ENCODE measurements around the gene CDH1.
"Not testable (repeated sequence)": the region's sequence is repeated elsewhere in the genome, so short reads cannot be mapped to it uniquely, and the experiment has no call there.

CDH1 gene

DNA sequence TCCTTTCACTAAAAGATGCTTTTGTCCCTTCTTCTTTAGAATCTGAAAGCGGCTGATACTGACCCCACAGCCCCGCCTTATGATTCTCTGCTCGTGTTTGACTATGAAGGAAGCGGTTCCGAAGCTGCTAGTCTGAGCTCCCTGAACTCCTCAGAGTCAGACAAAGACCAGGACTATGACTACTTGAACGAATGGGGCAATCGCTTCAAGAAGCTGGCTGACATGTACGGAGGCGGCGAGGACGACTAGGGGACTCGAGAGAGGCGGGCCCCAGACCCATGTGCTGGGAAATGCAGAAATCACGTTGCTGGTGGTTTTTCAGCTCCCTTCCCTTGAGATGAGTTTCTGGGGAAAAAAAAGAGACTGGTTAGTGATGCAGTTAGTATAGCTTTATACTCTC is 96.2 kb downstream of the CDH1 start:
- H3K4me3 ChIP-seq (ENCODE audit: low read depth, low read length), result no peak overlapping the region
- TF ChIP-seq, protein P1, sequence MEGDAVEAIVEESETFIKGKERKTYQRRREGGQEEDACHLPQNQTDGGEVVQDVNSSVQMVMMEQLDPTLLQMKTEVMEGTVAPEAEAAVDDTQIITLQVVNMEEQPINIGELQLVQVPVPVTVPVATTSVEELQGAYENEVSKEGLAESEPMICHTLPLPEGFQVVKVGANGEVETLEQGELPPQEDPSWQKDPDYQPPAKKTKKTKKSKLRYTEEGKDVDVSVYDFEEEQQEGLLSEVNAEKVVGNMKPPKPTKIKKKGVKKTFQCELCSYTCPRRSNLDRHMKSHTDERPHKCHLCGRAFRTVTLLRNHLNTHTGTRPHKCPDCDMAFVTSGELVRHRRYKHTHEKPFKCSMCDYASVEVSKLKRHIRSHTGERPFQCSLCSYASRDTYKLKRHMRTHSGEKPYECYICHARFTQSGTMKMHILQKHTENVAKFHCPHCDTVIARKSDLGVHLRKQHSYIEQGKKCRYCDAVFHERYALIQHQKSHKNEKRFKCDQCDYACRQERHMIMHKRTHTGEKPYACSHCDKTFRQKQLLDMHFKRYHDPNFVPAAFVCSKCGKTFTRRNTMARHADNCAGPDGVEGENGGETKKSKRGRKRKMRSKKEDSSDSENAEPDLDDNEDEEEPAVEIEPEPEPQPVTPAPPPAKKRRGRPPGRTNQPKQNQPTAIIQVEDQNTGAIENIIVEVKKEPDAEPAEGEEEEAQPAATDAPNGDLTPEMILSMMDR (conservative IDR thresholded peaks at IDR 0.05; ENCODE audit: low read depth, low read length), result no peak
- no peak for DNase-seq (ENCODE audit: low read depth)

DNA sequence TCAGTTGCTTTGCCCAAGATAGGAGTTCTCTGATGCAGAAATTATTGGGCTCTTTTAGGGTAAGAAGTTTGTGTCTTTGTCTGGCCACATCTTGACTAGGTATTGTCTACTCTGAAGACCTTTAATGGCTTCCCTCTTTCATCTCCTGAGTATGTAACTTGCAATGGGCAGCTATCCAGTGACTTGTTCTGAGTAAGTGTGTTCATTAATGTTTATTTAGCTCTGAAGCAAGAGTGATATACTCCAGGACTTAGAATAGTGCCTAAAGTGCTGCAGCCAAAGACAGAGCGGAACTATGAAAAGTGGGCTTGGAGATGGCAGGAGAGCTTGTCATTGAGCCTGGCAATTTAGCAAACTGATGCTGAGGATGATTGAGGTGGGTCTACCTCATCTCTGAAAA is 97.5 kb downstream of the CDH1 start:
- DNase-seq (ENCODE audit: low read depth), result no peak
- TF ChIP-seq, protein P1 (conservative IDR thresholded peaks at IDR 0.05; ENCODE audit: low read depth, low read length), result no peak
- H3K4me3 ChIP-seq (ENCODE audit: low read depth, low read length), result no peak overlapping the region

DNA sequence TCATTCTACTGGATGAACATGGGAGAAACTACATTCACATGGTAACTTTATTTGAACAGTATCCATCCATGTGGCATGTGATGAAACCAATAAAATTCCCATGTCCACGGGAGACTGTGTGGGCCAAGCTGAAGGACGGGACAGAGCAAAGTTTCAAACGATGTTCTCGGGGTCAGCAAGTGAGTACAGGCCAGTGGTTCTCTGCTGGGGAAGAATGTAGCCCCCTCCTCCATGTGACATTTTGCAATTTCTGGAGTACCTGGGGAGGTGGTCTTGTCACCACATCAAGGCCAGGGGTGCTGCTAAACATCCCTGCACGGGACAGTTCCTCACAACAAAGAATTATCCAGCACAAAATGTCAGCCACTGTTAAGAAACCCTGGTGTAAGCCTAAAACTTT is 98.9 kb downstream of the CDH1 start:
- TF ChIP-seq, protein P1 (conservative IDR thresholded peaks at IDR 0.05; ENCODE audit: low read depth, low read length), result no peak
- no peak for DNase-seq (ENCODE audit: low read depth)
- H3K4me3 ChIP-seq (ENCODE audit: low read depth, low read length), result no peak overlapping the region

DNA sequence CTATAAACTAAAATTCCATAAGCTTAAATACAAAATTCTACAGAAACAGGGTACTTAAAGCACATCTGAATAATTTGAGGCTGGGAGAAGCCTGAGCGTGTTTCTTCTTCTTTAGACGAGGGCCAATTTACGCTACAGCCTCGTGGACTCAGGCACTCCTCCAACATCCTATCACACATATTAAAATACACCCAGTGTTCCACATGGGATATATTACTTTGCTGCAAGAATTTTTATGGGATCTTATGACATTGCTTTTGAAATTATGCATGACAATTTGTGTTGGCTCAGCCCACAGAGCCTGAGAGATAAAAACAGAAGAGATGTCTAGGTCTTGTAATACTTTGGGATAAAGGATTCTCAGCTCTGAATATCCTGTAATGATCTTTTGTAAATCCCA is 102.7 kb downstream of the CDH1 start:
- TF ChIP-seq, protein P1 (conservative IDR thresholded peaks at IDR 0.05; ENCODE audit: low read depth, low read length), result no peak
- DNase-seq (ENCODE audit: low read depth), result no peak
- no peak overlapping the region for H3K4me3 ChIP-seq (ENCODE audit: low read depth, low read length)

DNA sequence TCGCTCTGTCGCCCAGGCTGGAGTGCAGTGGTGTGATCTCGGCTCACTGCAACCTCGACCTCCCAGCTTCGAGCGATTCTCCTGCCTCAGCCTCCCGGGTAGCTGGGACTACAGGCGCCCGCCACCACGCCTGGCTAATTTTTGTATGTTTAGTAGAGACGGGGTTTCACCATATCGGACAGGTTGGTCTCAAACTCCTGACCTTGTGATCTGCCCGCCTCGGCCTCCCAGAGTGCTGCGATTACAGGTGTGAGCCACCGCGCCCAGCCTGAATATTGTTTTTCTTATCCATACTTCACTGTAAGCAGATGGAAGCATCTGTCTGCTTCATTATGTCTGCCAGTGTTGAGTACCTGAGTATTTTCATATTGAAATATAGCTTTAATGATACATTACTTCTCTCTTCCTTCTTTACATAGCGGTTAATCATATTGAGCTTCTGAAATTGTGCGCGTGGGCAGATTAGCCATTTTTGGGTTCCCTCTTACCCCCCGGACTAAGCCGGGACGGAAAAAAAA is 105.9 kb downstream of the CDH1 start:
- DNase-seq (ENCODE audit: low read depth), result not testable (repeated sequence)
- peak overlapping the region; percentile 75 for H3K4me3 ChIP-seq (ENCODE audit: low read depth, low read length)

DNA sequence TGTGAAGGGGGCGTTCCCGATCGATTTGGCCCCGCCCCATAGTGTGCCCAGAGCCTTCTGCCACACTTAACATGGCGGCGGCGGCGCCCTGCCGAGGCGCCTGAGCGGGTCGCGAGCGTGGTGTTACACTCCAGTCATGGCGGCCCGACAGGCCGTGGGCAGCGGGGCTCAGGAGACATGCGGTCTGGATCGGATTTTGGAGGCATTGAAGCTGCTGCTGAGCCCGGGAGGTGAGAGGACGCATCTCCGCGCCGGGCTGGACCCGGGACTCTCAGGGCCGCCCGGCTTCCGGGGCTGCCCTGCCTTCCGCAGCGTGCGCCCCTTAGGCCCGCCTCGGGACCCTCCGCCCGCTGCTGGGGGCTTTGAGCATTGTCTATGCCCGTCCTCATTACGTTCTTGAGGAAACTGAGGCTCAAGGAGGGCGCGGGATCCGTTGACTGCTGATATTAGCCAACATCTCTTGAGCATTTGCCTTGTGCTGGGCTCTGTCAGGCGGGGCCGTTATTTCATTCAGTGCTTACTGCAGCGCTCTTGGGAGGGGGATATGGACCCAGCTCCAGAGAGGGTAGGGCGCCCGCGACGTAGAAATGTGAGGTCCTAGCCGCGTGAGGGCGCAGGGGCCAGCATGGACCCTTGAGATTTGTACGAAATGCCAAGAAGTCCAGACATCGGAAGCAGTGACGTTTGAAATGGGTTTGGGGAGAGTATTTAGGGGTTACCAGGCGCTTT is 106.6 kb downstream of the CDH1 start, which contains the start of gene TANGO6:
TANGO6 (plus strand) TSS at position 50 of the 729 bp plus-strand sequence; CDS start at position 137, 87 bp downstream.
- H3K4me3 ChIP-seq (ENCODE audit: low read depth, low read length), result peak within 1 kb of the TSS; percentile 75
- DNase-seq (ENCODE audit: low read depth), result peak; percentile 66
- TF ChIP-seq, protein P1 (conservative IDR thresholded peaks at IDR 0.05; ENCODE audit: low read depth, low read length), result peak; percentile 39

DNA sequence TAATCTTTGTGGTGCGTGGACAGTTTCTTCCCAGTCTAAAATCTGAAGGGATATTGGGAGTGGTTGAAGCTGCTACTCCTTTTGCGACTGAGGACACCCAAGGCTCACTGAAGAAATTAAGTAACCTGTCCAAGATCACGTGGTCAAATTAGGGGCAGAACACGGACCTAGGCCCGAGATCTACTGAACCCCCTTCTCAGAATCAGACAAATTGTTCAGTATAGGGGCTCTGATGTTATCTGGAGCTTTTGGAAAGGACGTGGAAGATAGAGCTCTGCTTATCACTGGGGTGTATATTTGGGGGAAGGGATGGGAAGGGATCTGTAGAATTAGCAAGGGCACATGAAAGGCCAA is 107.1 kb downstream of the CDH1 start:
- no peak for DNase-seq (ENCODE audit: low read depth)
- peak overlapping the region; percentile 75 for H3K4me3 ChIP-seq (ENCODE audit: low read depth, low read length)
- TF ChIP-seq, protein P1 (conservative IDR thresholded peaks at IDR 0.05; ENCODE audit: low read depth, low read length), result no peak

All from choroid plexus epithelial cell (primary cell).